Activated T-cell treated with anti-CD3 and anti-CD28 coated beads, Interleukin-2, amount 50 U/mL, for 72 hours (primary cell): ENCODE data around the gene RPS14. TPM values are rescaled to one million over a fixed set of nuclear protein-coding genes. Genes with fewer than 3 reads are reported as not detected.
"Not testable (repeated sequence)": the region's sequence is repeated elsewhere in the genome, so short reads cannot be mapped to it uniquely, and the experiment has no call there.

ENCODE experiments used
- ATAC-seq, 2 donors: fragments of 150-1000 bp; cut with Tn5 transposase; replicated peaks in 1 of 2; 2 replicates each; pipeline ENCODE4 v1.10.0; 2021; ENCODE audit warnings: moderate library complexity in 2 of 2, mild to moderate bottlenecking in 1 of 2
- DNase-seq, 2 donors: peaks; one replicate each; pipeline ENCODE4 v3.0.0; 2021 to 2022; ENCODE audit warnings: mixed read lengths in 1 of 2
- H3K27ac Mint-ChIP-seq: one replicate; pipeline ENCODE4 v1.8.0; 2022; ENCODE audit warnings: mild to moderate bottlenecking, moderate library complexity, mixed read lengths
- H3K27me3 Mint-ChIP-seq: one replicate; pipeline ENCODE4 v1.8.0; 2022; ENCODE audit warnings: low read depth, mixed read lengths
- H3K36me3 Mint-ChIP-seq, 2 donors: one replicate each; pipeline ENCODE4 v1.8.0; 2022; ENCODE audit warnings: mixed read lengths in 2 of 2, mild to moderate bottlenecking in 1 of 2; ENCODE audit not compliant: insufficient read depth in 2 of 2
- H3K4me1 Mint-ChIP-seq: one replicate; pipeline ENCODE4 v1.8.0; 2022; ENCODE audit warnings: low read depth, mixed read lengths
- H3K4me3 Mint-ChIP-seq, 2 donors: one replicate each; pipeline ENCODE4 v1.8.0; 2022; ENCODE audit warnings: mild to moderate bottlenecking in 2 of 2, mixed read lengths in 2 of 2, moderate library complexity in 2 of 2
- H3K9me3 Mint-ChIP-seq, 2 donors: one replicate each; pipeline ENCODE4 v1.8.0; 2022; ENCODE audit warnings: mixed read lengths in 2 of 2
- total RNA-seq, 2 donors: library from RNA; stranded (reverse); gene quantifications; one replicate each; pipeline ENCODE4 v1.2.3, GENCODE V29; 2022

RPS14 gene
- total RNA-seq, 2 donors from 2014 or later = 2,954 to 3,917 TPM

DNA sequence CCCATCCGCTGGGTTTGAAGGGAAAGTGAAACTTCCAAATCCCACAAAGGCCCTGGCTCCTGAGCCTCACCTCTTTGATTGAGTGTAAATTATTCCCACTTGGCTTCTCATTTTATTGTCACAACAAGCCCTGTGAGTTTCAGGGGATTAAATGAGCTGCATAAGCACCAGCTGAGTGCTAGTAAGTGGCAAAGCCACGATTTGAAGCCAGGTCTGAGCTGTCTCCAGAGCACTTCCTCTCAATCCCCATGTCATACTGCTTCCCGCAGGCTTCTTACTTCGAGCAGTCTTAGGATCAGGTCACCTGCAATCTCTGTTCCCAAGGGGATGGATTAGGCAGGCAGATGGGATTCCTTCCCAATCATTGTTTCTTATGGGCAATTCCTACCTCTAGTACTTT is 18.0 kb downstream of the RPS14 start:
- H3K36me3 Mint-ChIP-seq = no peaks in the 10 kb centered on the region
- ATAC-seq = no peak
- DNase-seq = no peak
- no peak overlapping the region for H3K27ac Mint-ChIP-seq
- H3K9me3 Mint-ChIP-seq = no peaks in the 10 kb centered on the region
- no peaks in the 10 kb centered on the region for H3K27me3 Mint-ChIP-seq
- H3K4me1 Mint-ChIP-seq = peaks cover 9% of the 10 kb centered on the region
- H3K4me3 Mint-ChIP-seq = no peak overlapping the region

DNA sequence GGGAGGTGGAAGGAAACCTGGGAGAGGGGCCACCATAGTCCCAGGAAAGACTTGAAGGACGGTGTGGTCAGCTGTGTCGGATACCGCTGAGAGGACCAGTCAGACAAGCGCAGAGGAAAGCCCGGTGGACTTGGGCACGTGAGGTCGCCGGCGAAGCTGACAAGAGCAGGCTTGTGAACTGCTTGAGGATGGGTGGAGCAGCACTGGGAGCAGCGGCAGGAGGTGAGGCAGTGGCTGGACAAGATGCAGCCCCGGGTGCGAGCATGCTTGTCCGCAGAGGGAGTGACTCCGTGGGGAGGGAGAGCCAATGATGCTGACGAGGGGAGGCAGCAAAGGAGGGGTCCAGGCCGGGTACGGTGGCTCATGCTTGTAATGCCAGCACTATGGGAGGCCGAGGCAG is 18.5 kb downstream of the RPS14 start:
- no peak overlapping the region for H3K27ac Mint-ChIP-seq
- no peak for DNase-seq

DNA sequence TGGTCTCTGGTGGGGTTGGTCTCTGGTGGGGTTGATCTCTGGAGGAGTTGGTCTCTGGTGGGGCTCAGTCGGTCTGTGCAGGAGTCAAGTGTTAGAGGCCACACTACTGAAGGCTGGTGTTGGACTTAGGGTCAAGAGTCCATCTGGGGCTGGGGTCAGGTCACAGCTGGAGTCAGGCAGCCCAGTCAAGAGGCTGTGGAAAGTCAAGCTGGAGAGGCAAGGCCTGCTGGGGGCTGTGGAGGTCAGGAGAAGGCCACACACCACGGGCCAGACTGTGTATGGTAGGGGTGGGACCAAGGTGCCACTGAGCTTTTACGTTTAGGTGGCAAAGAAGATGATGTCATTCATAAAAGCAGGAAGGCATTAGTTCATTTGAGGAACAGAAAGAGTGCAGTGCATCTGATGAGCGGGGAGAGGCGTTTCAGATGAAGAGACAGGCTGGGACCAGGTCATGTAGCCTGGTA is 20.1 kb downstream of the RPS14 start:
- Mint-ChIP-seq H3K9me3 (no peaks in the 10 kb centered on the region), H3K4me3 (no peak overlapping the region), H3K27ac (no peak overlapping the region), H3K27me3 (no peaks in the 10 kb centered on the region), H3K4me1 (no peaks in the 10 kb centered on the region), H3K36me3 (no peaks in the 10 kb centered on the region)
- ATAC-seq (no peak), DNase-seq (no peak)

More for the DNA sequence above, 18.5 kb downstream of the RPS14 start:
- ATAC-seq = no peak
- Mint-ChIP-seq H3K27me3 (no peaks in the 10 kb centered on the region), H3K4me1 (peaks cover 4% of the 10 kb centered on the region), H3K36me3 (no peaks in the 10 kb centered on the region), H3K9me3 (no peaks in the 10 kb centered on the region), H3K4me3 (no peak overlapping the region)

DNA sequence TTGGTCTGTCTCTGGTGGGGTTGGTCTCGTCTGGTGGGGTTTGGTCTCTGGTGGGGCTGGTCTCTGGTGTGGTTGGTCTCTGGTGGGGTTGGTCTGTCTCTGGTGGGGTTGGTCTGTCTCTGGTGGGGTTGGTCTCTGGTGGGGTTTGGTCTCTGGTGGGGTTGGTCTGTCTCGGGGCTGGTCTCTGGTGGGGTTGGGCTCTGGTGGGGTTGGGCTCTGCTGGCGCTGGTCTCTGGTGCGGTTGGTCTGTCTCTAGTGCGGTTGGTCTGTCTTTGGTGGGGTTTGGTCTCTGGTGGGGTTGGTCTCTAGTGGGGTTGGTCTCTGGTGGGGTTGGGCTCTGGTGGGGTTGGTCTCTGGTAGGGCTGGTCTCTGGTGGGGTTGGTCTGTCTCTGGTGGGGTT is 20.6 kb downstream of the RPS14 start:
- no peak for ATAC-seq
- H3K4me1 Mint-ChIP-seq = no peaks in the 10 kb centered on the region
- H3K27ac Mint-ChIP-seq = no peak overlapping the region
- no peak overlapping the region for H3K4me3 Mint-ChIP-seq
- no peaks in the 10 kb centered on the region for H3K27me3 Mint-ChIP-seq
- H3K36me3 Mint-ChIP-seq = no peaks in the 10 kb centered on the region
- DNase-seq = no peak
- no peaks in the 10 kb centered on the region for H3K9me3 Mint-ChIP-seq

DNA sequence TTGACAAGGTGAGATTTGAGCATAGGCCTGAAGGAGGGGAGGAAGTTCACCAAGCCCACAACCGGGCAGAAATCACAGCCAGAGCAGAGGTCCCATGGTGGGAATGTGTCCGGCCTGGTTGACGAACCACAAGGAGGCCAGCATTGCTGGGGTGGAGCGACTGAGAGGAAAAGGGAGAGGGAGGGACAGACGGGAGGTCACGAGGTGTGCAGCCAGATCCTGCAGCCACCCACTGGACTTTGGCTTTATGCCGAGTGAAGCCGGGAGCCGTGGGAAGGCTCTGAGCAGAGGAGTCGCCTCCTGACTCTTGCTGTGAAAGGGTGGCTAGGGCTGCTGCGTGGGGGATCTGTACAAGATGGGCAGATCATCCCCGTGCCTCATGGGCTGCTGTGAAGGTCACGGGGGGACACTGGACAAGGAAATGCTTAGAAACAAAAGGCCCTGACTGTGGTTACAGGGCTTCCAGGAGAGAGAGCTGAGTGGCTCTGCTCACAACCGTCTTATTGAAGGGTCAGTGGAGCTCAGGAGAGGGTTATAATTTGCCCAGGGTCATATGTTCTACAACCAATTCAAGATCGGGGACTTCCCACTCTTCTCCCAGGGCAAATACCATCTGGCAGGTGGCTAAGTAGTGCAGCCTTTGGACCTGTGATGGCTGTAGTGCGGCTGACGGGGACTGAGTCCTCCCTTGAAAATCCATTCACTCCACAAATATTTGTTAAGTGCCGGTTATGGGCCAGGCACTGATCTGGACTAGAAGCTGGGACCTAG is 21.2 kb downstream of the RPS14 start:
- Mint-ChIP-seq H3K36me3 (no peaks in the 10 kb centered on the region), H3K27me3 (no peaks in the 10 kb centered on the region), H3K9me3 (no peaks in the 10 kb centered on the region), H3K4me1 (no peaks in the 10 kb centered on the region), H3K27ac (no peak overlapping the region), H3K4me3 (no peak overlapping the region)
- ATAC-seq = no peak
- no peak for DNase-seq

DNA sequence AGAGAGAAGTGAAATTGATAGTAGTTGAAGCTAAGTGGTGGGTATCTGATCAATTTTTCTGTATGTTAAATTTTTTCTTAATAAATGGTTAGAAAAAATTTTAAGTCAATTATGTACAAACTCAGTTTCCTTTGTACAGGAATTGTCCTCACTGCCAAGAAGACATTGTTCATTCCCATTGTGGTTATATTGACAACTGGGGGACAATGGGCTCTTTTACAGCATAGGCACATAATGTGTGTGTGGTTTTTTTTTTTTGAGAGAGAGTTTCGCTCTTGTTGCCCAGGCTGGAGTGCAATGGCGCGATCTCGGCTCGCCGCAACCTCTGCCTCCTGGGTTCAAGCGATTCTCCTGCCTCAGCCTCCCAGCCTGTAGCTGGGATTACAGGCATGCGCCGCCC is 23.4 kb downstream of the RPS14 start:
- H3K4me1 Mint-ChIP-seq, DNase-seq, ATAC-seq, H3K36me3 Mint-ChIP-seq, H3K4me3 Mint-ChIP-seq, H3K27me3 Mint-ChIP-seq, H3K27ac Mint-ChIP-seq, H3K9me3 Mint-ChIP-seq: not testable (repeated sequence)

DNA sequence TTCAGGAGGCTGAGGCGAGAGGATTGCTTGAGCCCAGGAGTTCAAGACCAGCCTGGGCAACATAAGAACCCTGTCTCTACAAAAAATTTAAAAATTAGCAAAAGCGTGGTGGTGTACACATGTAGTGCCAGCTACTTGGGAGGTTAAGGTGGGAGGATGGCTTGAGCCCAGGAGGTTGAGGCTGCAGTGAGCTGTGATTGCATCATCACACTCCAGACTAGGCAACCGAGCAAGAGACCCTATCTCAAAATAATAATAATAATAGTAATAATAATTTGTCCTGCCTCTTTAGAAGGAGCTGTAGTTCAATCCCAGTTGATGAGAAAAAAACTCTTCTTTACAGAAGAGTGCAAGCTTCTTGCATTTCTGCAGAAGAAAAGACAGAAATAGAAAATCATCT is 26.8 kb downstream of the RPS14 start:
- Mint-ChIP-seq H3K4me3 (no peak overlapping the region), H3K27ac (no peak overlapping the region)
- ATAC-seq = no peak

DNA sequence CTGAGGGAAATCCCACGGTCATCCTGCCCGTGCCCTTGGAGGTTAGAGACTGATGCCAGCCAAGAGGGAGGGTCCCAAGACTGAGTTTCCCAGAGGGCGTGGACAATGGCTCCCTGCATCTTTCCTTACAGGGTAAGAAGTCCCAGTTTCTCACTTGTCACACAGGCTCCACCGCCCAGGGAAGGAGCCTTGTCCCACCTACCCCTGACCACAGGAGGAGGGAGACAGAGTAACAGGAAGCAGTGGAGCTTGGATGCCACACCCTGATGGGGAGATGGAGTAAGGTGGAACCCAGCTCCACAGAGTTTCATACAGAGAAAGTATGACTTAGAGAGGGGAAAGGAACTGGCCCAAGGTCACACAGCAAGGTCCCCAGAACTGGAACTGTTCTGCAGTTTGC is 27.5 kb downstream of the RPS14 start:
- DNase-seq (no peak), ATAC-seq (no peak)
- Mint-ChIP-seq H3K36me3 (no peaks in the 10 kb centered on the region), H3K9me3 (no peaks in the 10 kb centered on the region), H3K27me3 (no peaks in the 10 kb centered on the region), H3K4me3 (no peak overlapping the region), H3K4me1 (no peaks in the 10 kb centered on the region), H3K27ac (no peak overlapping the region)

More for the DNA sequence above, 26.8 kb downstream of the RPS14 start:
- Mint-ChIP-seq H3K9me3 (no peaks in the 10 kb centered on the region), H3K27me3 (no peaks in the 10 kb centered on the region), H3K36me3 (no peaks in the 10 kb centered on the region), H3K4me1 (no peaks in the 10 kb centered on the region)
- DNase-seq = no peak

DNA sequence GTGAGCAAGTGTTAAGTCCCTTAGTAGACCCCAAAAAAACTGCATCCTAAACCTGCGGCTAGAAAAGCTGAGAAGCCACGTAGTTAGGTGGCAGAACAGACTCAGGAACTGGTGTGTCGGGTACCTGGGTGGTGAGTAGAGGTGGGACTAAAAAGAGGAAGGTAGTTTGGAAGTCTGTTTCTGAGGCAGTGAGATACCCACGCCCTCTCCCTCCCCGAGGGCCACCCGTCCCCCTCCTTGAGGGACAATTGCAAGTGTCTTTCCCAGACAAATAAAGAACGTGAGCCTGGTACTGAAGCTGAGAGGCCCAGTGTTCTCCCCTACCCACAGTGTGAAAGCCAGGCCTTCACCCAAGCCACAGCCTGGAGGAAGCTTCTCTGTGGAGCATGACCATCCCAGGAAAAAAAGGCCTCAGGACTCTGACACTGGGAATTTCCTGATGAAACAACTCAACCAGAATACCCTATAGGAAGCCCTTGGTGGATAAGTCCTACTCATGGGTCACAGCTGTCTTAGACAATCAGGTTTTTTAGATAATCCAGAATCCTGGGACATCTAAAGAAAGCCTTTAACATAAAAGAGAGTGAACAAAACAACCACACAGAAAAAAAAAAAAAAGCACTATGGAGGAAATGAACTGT is 29.8 kb downstream of the RPS14 start:
- DNase-seq (no peak), ATAC-seq (no peak)
- no peaks in the 10 kb centered on the region for H3K4me1 Mint-ChIP-seq
- peak overlapping the region; percentile 27 for H3K27ac Mint-ChIP-seq
- no peaks in the 10 kb centered on the region for H3K9me3 Mint-ChIP-seq
- no peaks in the 10 kb centered on the region for H3K27me3 Mint-ChIP-seq
- H3K4me3 Mint-ChIP-seq = no peak overlapping the region
- H3K36me3 Mint-ChIP-seq = no peaks in the 10 kb centered on the region

DNA sequence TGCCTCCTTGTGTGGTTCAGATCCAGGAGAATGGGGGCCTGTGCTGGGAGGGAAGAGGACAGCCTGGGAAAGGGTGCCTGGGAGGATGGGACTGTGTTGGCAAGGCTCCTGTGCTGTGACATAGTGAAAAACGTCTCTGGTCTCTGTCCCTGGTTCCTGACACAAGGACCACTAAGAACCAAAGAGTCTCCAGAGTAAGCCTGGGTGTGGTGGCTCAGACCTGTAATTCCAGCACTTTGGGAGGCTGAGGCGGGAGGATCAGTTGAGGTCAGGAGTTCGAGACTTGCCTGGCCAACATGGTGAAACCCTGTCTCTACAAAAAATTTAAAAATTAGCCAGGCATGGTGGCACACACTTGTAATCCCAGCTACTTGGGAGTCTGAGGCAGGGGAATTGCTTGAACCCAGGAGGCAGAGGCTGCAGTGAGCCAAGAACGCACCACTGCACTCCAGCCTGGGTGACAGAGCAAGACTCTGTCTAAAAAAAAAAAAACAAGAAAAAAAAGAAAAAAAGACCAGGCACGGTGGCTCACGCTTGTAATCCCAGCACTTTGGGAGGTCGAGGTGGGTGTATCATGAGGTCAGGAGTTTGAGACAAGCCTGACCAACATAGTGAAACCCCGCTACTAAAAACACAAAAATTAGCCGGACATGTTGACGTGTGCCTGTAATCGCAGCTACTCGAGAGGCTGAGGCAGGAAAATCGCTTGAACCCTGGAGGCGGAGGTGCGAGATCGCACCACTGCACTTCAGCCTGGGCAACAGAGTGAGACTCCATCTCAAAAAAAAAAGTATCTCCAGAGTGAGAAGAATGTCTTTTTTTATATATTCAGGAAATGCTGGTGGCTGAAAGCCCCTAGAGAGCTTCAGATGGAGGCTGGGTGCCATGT is 35.4 kb downstream of the RPS14 start:
- H3K4me1 Mint-ChIP-seq = peaks cover 35% of the 10 kb centered on the region
- peak overlapping the region; percentile 88 for H3K27ac Mint-ChIP-seq
- ATAC-seq, H3K36me3 Mint-ChIP-seq, DNase-seq, H3K27me3 Mint-ChIP-seq, H3K9me3 Mint-ChIP-seq: not testable (repeated sequence)
- H3K4me3 Mint-ChIP-seq = peak overlapping the region in 1 of 2 donors; percentile 90

DNA sequence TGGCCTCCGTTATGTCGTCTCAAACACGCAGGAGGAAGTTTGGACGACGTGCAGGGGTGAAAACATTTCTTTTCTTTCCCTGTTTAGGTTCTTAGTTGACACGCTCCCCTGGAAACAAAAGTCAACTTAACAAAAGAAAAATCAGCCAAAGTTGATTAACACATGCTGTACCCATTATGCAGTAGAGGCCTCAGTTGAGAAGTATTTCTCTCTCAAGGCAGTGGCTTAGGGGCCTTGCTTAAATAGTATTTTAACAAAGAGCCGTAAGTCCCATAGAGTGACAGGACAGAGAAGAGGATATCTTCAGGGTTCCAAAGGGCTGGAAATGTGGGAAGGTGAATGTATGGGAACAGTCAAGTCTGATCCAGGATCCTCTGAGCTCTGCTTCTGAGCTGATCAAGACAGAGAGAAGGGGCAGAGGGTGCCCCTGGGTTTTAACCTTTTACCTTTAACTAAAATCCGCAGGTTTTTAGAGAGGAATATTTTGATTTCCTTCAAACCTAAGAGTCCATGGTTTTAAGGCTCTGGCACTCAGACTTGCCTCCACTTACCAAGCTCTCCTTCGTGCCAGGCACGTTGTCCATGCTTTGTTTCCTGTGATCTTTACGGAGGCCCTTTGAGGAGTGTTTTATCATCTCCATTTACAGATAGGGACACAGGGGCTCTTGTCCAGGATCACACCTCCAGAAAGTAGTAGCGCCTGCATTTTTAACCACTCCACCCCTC is 36.2 kb downstream of the RPS14 start:
- no peak for ATAC-seq
- no peaks in the 10 kb centered on the region for H3K27me3 Mint-ChIP-seq
- no peaks in the 10 kb centered on the region for H3K9me3 Mint-ChIP-seq
- H3K4me3 Mint-ChIP-seq = peak overlapping the region; percentile 88 to 90
- no peak for DNase-seq
- peaks cover 42% of the 10 kb centered on the region for H3K4me1 Mint-ChIP-seq
- H3K36me3 Mint-ChIP-seq = peaks cover 3 to 5% of the 10 kb centered on the region in 2 donors
- peak overlapping the region; percentile 88 for H3K27ac Mint-ChIP-seq

DNA sequence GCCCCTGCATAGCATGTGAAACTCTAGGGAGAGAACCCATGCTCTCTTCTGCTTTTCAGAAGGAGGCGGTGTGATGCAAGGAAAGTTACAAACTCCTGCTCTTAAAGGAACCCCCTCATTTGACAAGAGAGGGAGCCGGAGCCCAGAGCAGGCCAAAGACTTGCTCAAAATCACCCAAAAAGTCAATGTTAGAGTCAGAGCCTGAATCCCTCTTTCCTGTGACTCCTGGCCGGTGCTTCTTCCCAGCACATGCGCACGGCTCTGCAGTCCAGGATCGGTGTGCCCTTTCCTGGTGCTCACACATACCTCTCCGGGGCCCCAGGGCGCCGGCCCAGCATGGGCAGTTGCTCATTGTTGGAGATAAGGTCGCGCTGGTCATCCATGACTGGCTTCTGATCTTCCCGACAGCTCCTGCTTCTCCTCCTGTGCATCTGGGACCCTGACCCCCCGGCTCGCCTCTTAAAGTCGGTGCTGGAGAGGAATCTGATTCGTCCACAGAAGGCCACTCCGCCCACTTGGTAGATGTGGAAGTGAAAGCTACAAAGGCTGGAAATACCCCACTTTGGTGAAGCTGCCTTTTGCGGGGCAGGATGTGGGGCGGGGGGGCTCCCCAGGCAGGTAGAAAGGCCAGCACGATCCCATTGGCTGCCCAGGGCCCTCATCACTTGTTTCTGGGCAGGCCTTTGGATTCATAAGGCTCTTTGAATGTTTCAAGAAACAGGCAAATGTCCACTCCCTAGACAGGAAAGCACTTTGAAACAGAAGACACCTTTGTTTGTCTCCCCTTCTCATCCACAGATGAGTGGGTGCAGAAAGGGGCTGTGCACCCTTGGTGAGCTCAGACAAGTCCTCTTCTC is 37.0 kb downstream of the RPS14 start, which contains the start of gene CD74:
Gene CD74, minus strand, starts transcription at position 592 of the 857 bp plus-strand sequence. Its CDS starts 161 bp downstream, at position 431.
- Mint-ChIP-seq H3K4me1 (peaks cover 42% of the 10 kb centered on the region), H3K36me3 (peaks cover 3 to 5% of the 10 kb centered on the region in 2 donors), H3K27me3 (no peaks in the 10 kb centered on the region), H3K9me3 (no peaks in the 10 kb centered on the region), H3K4me3 (peak within 1 kb of the TSS; percentile 88 to 90), H3K27ac (peak within 1 kb of the TSS; percentile 88)
- peak; percentile 92 to 93 for DNase-seq
- peak; percentile 88 to 91 for ATAC-seq
